SU-DHL-6 (cell line): ENCODE results near the gene ERMAP.
"Not testable (repeated sequence)": the region's sequence is repeated elsewhere in the genome, so short reads cannot be mapped to it uniquely, and the experiment has no call there.

Experiments
- H2AFZ ChIP-seq: fragments of 200-600 bp; sonication (generic); 2 replicates; pipeline ENCODE4 v1.6.1; 2014; ENCODE audit warnings: low read depth, mild to moderate bottlenecking, moderate library complexity, mixed read lengths, antibody characterized with exemption, low read length; ENCODE audit not compliant: severe bottlenecking
- H3F3A ChIP-seq: fragments of 200-600 bp; shearing (Covaris generic); 2 replicates; pipeline ENCODE4 v1.6.0; 2016; ENCODE audit warnings: antibody characterized with exemption, mild to moderate bottlenecking; ENCODE audit not compliant: insufficient read depth
- H3K27ac ChIP-seq: fragments of 200-600 bp; sonication (generic); 2 replicates; pipeline ENCODE4 v1.5.1; 2016; ENCODE audit warnings: low read depth, mild to moderate bottlenecking, low read length, moderate library complexity, mixed read lengths
- H3K27me3 ChIP-seq: fragments of 200-600 bp; sonication (generic), shearing (Covaris generic); 2 replicates; pipeline ENCODE4 v1.6.0; 2014; ENCODE audit warnings: mild to moderate bottlenecking, low read length
- H3K36me3 ChIP-seq: fragments of 200-600 bp; sonication (generic); 2 replicates; pipeline ENCODE4 v1.6.1; 2014; ENCODE audit warnings: mild to moderate bottlenecking, low read length, mixed read lengths
- H3K4me2 ChIP-seq: fragments of 300-600, 200-600 bp; shearing (Covaris generic), sonication (generic); 2 replicates; pipeline ENCODE4 v1.6.0; 2014; ENCODE audit warnings: low read length, low read depth, mild to moderate bottlenecking; ENCODE audit not compliant: poor library complexity, severe bottlenecking
- H3K4me3 ChIP-seq: fragments of 200-600 bp; sonication (generic); 2 replicates; pipeline ENCODE4 v1.5.1; 2014; ENCODE audit warnings: antibody characterized with exemption, low read length, mild to moderate bottlenecking, mixed read lengths; ENCODE audit not compliant: insufficient read depth, poor library complexity, severe bottlenecking
- H3K79me2 ChIP-seq: fragments of 200-600 bp; sonication (generic); 2 replicates; pipeline ENCODE4 v1.6.1; 2014; ENCODE audit warnings: mild to moderate bottlenecking, low read length, moderate library complexity; ENCODE audit not compliant: insufficient read depth
- H3K9ac ChIP-seq: fragments of 200-600 bp; sonication (generic); 2 replicates; pipeline ENCODE4 v1.7.0; 2014; ENCODE audit warnings: mild to moderate bottlenecking, low read length
- H3K9me2 ChIP-seq: fragments of 200-600 bp; sonication (generic); replicated peaks from 2 replicates; pipeline ENCODE4 v1.6.1; 2014; ENCODE audit warnings: low read length; ENCODE audit not compliant: insufficient read depth
- H3K9me3 ChIP-seq: fragments of 200-600 bp; sonication (generic); 2 replicates; pipeline ENCODE4 v1.6.1; 2014; ENCODE audit warnings: low read length, mixed read lengths; ENCODE audit not compliant: insufficient read depth
- H4K20me1 ChIP-seq: fragments of 200-600 bp; sonication (generic); 2 replicates; pipeline ENCODE4 v1.6.1; 2014; ENCODE audit warnings: low read depth, mild to moderate bottlenecking, antibody characterized with exemption, low read length, moderate library complexity, mixed read lengths
- EZH2phosphoT487 ChIP-seq: fragments of 200-600 bp; sonication (generic), shearing (Covaris generic); conservative IDR thresholded peaks from 2 replicates; pipeline ENCODE4 v1.6.1; 2018; ENCODE audit warnings: mild to moderate bottlenecking, antibody characterized with exemption, low read length, moderate library complexity, mixed read lengths
- TF ChIP-seq, protein P1 (sequence below): fragments of 200-600 bp; sonication (generic); IDR thresholded peaks from one replicate; pipeline ENCODE4 v1.5.1; 2017; ENCODE audit warnings: antibody characterized with exemption, mild to moderate bottlenecking, low read length, moderate library complexity; ENCODE audit not compliant: insufficient read depth, poor library complexity, severe bottlenecking

The ERMAP gene

GRCh38 chr1:42851960-42852607, 35.2 kb downstream of the ERMAP start:
- H3K27me3 ChIP-seq, result no peaks in the 10 kb centered on the region
- no peaks in the 10 kb centered on the region for H3F3A ChIP-seq
- no peaks in the 10 kb centered on the region; the same call in 1 of the 2 replicates for H3K36me3 ChIP-seq
- no peaks in the 10 kb centered on the region for H4K20me1 ChIP-seq
- H3K4me3 ChIP-seq, result no peak overlapping the region
- H3K9me2 ChIP-seq, result no peaks in the 10 kb centered on the region
- no peaks in the 10 kb centered on the region for H3K9me3 ChIP-seq
- H3K9ac ChIP-seq, result no peak overlapping the region
- no peak for TF ChIP-seq EZH2phosphoT487
- TF ChIP-seq, protein P1, sequence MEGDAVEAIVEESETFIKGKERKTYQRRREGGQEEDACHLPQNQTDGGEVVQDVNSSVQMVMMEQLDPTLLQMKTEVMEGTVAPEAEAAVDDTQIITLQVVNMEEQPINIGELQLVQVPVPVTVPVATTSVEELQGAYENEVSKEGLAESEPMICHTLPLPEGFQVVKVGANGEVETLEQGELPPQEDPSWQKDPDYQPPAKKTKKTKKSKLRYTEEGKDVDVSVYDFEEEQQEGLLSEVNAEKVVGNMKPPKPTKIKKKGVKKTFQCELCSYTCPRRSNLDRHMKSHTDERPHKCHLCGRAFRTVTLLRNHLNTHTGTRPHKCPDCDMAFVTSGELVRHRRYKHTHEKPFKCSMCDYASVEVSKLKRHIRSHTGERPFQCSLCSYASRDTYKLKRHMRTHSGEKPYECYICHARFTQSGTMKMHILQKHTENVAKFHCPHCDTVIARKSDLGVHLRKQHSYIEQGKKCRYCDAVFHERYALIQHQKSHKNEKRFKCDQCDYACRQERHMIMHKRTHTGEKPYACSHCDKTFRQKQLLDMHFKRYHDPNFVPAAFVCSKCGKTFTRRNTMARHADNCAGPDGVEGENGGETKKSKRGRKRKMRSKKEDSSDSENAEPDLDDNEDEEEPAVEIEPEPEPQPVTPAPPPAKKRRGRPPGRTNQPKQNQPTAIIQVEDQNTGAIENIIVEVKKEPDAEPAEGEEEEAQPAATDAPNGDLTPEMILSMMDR, result no peak
- H3K4me2 ChIP-seq, result no peak overlapping the region
- H3K79me2 ChIP-seq, result peaks cover 14% of the 10 kb centered on the region
- H3K27ac ChIP-seq, result no peak overlapping the region
- H2AFZ ChIP-seq, result no peak overlapping the region

- H3F3A ChIP-seq, result no peaks in the 10 kb centered on the region
- no peak overlapping the region for H3K27ac ChIP-seq
- no peak overlapping the region for H3K4me2 ChIP-seq
- H3K9ac ChIP-seq, result no peak overlapping the region
- no peaks in the 10 kb centered on the region; the same call in 1 of the 2 replicates for H3K36me3 ChIP-seq
- no peaks in the 10 kb centered on the region for H3K9me2 ChIP-seq
- H3K79me2 ChIP-seq, result peaks cover 9% of the 10 kb centered on the region; the same call in 1 of the 2 replicates
- no peaks in the 10 kb centered on the region for H4K20me1 ChIP-seq
- no peaks in the 10 kb centered on the region for H3K27me3 ChIP-seq
- no peak overlapping the region for H2AFZ ChIP-seq
- H3K9me3 ChIP-seq, result no peaks in the 10 kb centered on the region
- no peak for TF ChIP-seq EZH2phosphoT487
- TF ChIP-seq, protein P1, result no peak
- H3K4me3 ChIP-seq, result no peak overlapping the region
Measured at GRCh38 chr1:42852608-42852980, 35.7 kb downstream of the ERMAP start.

DNA sequence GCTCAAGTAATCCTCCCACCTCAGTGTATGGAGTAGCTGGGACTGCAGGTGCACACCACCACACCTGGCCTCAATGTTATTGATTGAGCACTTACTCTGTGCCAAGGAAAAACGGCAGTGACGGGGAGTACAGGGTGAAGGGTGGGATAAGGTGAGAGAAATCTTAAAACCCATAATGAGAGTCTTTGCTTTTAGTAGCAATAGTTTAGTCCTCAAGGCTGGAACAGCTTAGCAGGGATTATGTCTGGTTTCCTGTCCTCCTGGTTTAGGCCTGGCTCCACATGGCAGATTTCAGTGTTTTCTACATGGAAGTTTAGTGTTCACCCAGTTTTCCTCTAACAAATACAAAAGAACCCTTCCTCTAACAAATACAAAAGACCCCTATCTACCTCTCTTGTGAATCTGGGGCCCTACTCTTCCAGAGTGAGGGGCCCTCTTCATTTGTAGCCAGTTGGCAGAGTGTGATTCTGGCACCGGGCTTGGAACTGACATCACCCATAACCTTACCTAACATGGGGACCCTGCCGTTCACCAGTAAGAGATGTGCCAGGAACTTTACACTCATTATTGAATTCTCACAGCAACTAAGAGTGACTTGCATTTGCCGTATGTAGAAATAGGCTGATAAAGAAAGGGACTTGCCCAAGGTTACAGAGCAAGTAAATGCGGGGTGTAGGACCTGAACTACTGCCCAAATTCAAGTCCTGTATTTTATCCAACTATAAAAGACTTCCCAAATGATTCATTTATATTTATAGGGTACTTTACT, 36.4 kb downstream of the ERMAP start:
- H3K79me2 ChIP-seq, result 0 out of 2 replicates have a peak, but pooled peaks cover 2% of the 10 kb centered on the region
- no peaks in the 10 kb centered on the region for H3K9me2 ChIP-seq
- no peak overlapping the region for H3K4me2 ChIP-seq
- no peaks in the 10 kb centered on the region for H3F3A ChIP-seq
- H3K36me3 ChIP-seq, result no peaks in the 10 kb centered on the region; the same call in 1 of the 2 replicates
- no peak overlapping the region for H3K27ac ChIP-seq
- H3K4me3 ChIP-seq, result no peak overlapping the region
- H3K9ac ChIP-seq, result no peak overlapping the region
- H3K9me3 ChIP-seq, result no peaks in the 10 kb centered on the region
- no peaks in the 10 kb centered on the region for H4K20me1 ChIP-seq
- H2AFZ ChIP-seq, result no peak overlapping the region
- H3K27me3 ChIP-seq, result no peaks in the 10 kb centered on the region
- no peak for TF ChIP-seq EZH2phosphoT487

DNA sequence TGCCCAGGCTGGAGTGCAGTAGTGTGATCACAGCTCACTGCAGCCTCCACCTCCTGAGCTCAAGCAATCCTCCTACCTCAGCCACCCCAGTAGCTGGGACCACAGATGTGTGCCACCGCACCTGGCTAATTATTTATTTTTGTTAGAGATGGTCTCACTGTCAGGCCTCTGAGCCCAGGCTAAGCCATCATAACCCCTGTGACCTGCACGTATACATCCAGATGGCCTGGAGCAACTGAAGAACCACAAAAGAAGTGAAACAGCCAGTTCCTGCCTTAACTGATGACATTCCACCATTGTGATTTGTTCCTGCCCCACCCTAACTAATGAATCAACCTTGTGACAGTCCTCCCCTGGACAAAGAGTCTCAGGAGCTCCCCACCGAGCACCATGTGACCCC, 39.6 kb downstream of the ERMAP start:
- not testable (repeated sequence) for H3K9me2 ChIP-seq, H2AFZ ChIP-seq, H3K27ac ChIP-seq, H3K4me3 ChIP-seq, H3K9me3 ChIP-seq, H3K4me2 ChIP-seq, H3K36me3 ChIP-seq, H3K27me3 ChIP-seq, H4K20me1 ChIP-seq, H3K9ac ChIP-seq, H3K79me2 ChIP-seq, H3F3A ChIP-seq

DNA sequence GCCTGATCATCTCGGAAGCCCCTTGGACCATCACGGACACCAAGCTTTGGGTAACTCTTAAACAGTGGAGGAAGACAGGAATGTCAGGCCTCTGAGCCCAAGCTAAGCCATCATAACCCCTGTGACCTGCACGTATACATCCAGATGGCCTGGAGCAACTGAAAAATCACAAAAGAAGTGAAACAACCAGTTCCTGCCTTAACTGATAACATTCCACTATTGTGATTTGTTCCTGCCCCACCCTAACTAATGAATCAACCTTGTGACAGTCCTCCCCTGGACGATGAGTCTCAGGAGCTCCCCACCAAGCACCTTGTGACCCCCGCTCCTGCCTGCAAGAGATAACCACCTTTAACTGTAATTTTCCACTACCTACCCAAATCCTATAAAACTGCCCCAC, 42.4 kb downstream of the ERMAP start:
- H3K79me2 ChIP-seq, H3K27ac ChIP-seq, H3K27me3 ChIP-seq, H3K9ac ChIP-seq, H3K9me2 ChIP-seq, H3K4me2 ChIP-seq, H4K20me1 ChIP-seq, H3F3A ChIP-seq, H3K9me3 ChIP-seq, H2AFZ ChIP-seq, H3K4me3 ChIP-seq, H3K36me3 ChIP-seq: not testable (repeated sequence)
